Hematopoietic multipotent progenitor cell treated with erythropoietin and hydrocortisone succinate and interleukin-3 and kit ligand, for 15 days (in vitro differentiated cells): ENCODE data around the gene TMOD2.

Experiments
- DNase-seq: peaks from one replicate; pipeline ENCODE4 v3.0.0-alpha.2; 2015; ENCODE audit warnings: low spot score

Gene TMOD2

GRCh38 chr15:51856714-51857380 lies 105.5 kb downstream of the TMOD2 start:
- DNase-seq: no peak

- DNase-seq: no peak
These were observed 110.4 kb downstream of the TMOD2 start for GRCh38 chr15:51861557-51862359.

GRCh38 chr15:51863131-51863530 lies 111.7 kb downstream of the TMOD2 start:
- DNase-seq: no peak

GRCh38 chr15:51864408-51865056 lies 113.1 kb downstream of the TMOD2 start:
- DNase-seq: no peak

- no peak for DNase-seq
These were observed 113.9 kb downstream of the TMOD2 start for GRCh38 chr15:51865317-51865716.
